ENCODE measurements around the gene MSRB1. TPM values are rescaled to one million over a fixed set of nuclear protein-coding genes. Genes with fewer than 3 reads are reported as not detected.

The MSRB1 gene, protein sequence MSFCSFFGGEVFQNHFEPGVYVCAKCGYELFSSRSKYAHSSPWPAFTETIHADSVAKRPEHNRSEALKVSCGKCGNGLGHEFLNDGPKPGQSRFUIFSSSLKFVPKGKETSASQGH
- 1 to 10 TPM; 2.3 to 2.4 TPM for total RNA-seq
- polyA plus RNA-seq (2013, experiment 1 of 2), result 16.4 TPM
- polyA plus RNA-seq (2013, experiment 2 of 2), result 12.6 TPM
- 1.4 to 21.2 (median 7.2) reads per million in 172 experiments for total RNA-seq

DNA sequence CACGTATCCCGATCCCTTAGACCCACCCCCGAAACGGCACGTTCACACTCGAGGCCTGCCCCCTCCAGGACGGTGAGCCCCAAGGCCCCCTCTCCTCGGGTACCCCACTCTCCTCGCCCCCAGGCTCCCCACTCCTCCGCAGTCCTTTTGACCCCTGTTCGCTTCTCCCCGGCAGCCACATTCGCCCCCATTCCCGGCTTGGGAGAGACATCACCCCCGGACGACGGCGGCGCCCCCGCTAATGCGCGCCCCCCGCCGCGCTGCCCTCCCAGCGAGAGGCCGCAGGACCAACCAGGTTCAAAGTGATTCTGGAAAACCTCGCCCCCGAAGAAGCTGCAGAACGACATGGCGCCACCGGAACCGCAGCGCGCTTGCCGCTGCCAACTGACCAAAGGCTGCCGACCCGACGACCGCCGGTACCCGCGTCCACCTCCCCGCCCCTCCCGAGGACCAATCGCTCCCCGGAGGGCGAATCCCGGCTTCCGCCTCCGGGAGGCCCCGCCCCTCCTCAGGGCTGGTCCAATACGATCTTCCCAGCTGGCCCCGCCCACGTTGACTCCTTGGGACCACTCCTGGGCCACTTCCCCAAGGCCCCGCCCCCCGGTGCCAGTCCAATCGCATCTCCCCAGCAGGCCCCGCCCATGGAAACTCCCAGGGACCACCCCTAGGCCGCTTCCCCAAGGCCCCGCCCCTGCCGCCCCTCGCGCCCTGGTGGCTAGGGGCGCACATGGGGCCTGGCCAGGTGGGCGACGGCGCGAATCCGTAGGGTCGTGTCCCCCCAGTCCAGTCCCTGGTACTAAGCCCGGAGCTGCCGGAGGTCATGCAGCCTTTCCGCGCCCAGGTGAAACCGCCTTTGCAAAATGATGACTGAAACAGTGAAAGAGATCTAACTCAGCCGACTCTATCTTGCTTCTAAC is at the start of gene MSRB1:
MSRB1 (minus strand) TSS at position 390 of the 917 bp plus-strand sequence; CDS start at position 347, 43 bp downstream.
- intact Hi-C loops (cut with DNase I, micrococcal nuclease), result loop anchor here (5.0 kb wide), 3 partner anchors 49 to 176 kb away; partner anchors contain the start of genes NUBP2 (in 1 of the 2) and SPSB3 (in 1 of the 2)
- TF ChIP-seq, protein P1, sequence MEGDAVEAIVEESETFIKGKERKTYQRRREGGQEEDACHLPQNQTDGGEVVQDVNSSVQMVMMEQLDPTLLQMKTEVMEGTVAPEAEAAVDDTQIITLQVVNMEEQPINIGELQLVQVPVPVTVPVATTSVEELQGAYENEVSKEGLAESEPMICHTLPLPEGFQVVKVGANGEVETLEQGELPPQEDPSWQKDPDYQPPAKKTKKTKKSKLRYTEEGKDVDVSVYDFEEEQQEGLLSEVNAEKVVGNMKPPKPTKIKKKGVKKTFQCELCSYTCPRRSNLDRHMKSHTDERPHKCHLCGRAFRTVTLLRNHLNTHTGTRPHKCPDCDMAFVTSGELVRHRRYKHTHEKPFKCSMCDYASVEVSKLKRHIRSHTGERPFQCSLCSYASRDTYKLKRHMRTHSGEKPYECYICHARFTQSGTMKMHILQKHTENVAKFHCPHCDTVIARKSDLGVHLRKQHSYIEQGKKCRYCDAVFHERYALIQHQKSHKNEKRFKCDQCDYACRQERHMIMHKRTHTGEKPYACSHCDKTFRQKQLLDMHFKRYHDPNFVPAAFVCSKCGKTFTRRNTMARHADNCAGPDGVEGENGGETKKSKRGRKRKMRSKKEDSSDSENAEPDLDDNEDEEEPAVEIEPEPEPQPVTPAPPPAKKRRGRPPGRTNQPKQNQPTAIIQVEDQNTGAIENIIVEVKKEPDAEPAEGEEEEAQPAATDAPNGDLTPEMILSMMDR (IDR thresholded peaks at IDR 0.05), result no peak
- Histone ChIP-seq H3K4me3 (ENCODE audit: low read length) (peak within 1 kb of the TSS; percentile 92), H3K27me3 (ENCODE audit: control insufficient read depth in 1 of 2, insufficient read depth in 2 of 2, low read length in 2 of 2) (no peaks in the 10 kb centered on the region), H3K36me3 (ENCODE audit: insufficient read depth, low read length) (peaks cover 20% of the 10 kb centered on the region), H3K4me1 (ENCODE audit: insufficient read depth, low read length) (peaks cover 28% of the 10 kb centered on the region), H3K9me3 (ENCODE audit: control insufficient read depth in 1 of 2, insufficient read depth in 1 of 2, low read length in 2 of 2) (no peaks in the 10 kb centered on the region), H3K27ac (ENCODE audit: low read depth in 1 of 2, low read length in 2 of 2) (peak within 1 kb of the TSS; percentile 40 to 43)
- no peaks in the 10 kb centered on the region for H3K9me3 Mint-ChIP-seq
- peak within 1 kb of the TSS; percentile 93 for H3K4me3 Mint-ChIP-seq
- no peaks in the 10 kb centered on the region for H3K27me3 Mint-ChIP-seq
- H3K36me3 Mint-ChIP-seq (ENCODE audit: low read depth), result peaks cover 13% of the 10 kb centered on the region
- CTCF ChIA-PET, result interaction anchor here (1.2 kb wide), 1 partner anchor 65 kb away, joined by 3 read pairs; no protein-coding TSS in a partner anchor
- H3K4me1 Mint-ChIP-seq (ENCODE audit: low read depth), result peaks cover 18% of the 10 kb centered on the region
- H3K27ac Mint-ChIP-seq, result peak within 1 kb of the TSS; percentile 47
- POLR2A ChIA-PET, result interaction anchor here (0.7 to 1.6 kb wide), 7 partner anchors 9 to 212 kb away, joined by 3 to 23 read pairs (median 4); partner anchors contain the start of genes FAHD1, HAGH, RPS2 and TBL3
- ATAC-seq (ENCODE audit: poor library complexity) (peak; percentile 99), DNase-seq (peak; percentile 97 to 100 (median 99))

DNA sequence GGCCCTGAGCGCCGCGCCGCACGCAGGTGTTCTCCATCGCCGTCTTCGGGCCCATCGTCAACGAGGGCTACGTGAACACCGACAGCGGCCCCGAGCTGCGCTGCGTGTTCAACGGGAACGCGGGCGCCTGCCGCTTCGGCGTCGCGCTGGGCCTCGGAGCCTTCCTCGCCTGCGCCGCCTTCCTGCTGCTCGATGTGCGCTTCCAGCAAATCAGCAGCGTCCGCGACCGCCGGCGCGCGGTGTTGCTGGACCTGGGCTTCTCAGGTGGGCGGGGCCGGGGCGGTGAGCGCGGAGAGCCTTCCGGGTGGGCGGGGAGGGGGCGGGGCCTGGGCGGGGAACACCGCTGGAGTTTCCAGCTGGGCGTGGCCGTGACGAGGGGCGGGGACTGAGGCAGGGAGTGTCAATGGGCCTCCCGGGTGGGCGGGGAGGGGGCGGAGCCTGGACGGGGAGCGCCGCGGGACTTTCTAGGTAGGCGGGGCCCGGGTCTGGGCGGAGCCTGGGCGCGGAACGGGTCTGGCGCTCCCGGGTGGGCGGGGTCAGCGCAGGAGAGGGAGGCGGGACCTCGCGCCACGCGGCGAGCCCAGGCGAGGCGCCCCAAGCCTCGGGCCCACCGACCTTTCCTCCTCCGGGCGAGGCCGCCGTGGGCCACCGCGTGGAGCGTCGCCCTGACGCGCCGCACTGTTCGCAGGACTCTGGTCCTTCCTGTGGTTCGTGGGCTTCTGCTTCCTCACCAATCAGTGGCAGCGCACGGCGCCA is 49.1 kb upstream of the MSRB1 start:
- Mint-ChIP-seq H3K9me3 (no peaks in the 10 kb centered on the region), H3K4me3 (peak overlapping the region; percentile 65), H3K27ac (peak overlapping the region; percentile 79), H3K27me3 (peaks cover 20% of the 10 kb centered on the region), H3K4me1 (ENCODE audit: low read depth) (peaks cover 26% of the 10 kb centered on the region), H3K36me3 (ENCODE audit: low read depth) (peaks cover under 1% of the 10 kb centered on the region)
- TF ChIP-seq, protein P1 (IDR thresholded peaks at IDR 0.05), result no peak
- H3K36me3 ChIP-seq (ENCODE audit: insufficient read depth, low read length), result peaks cover 3% of the 10 kb centered on the region
- H3K9me3 ChIP-seq (ENCODE audit: control insufficient read depth in 1 of 2, insufficient read depth in 1 of 2, low read length in 2 of 2), result peaks cover 0 to 18% of the 10 kb centered on the region in 2 experiments
- ATAC-seq (ENCODE audit: poor library complexity) (peak; percentile 86), DNase-seq (peak; percentile 95 to 100 (median 98))
- intact Hi-C loops (cut with DNase I, micrococcal nuclease), result loop anchor here in 1 of 2 experiments (1.0 to 5.0 kb wide), 3 partner anchors 17 to 50 kb away; partner anchors contain the start of genes MSRB1 and ZNF598
- CTCF ChIA-PET, result interaction anchor here (0.8 to 3.2 kb wide), 4 partner anchors 12 to 148 kb away, joined by 4 to 17 read pairs (median 6); no protein-coding TSS in a partner anchor
- peaks cover 26% of the 10 kb centered on the region for H3K4me1 ChIP-seq (ENCODE audit: insufficient read depth, low read length)
- POLR2A ChIA-PET, result interaction anchor here (0.7 to 5.1 kb wide), 9 partner anchors 8 to 529 kb away, joined by 3 to 55 read pairs (median 5); partner anchors contain the start of genes AMDHD2, GFER, NOXO1 and NTHL1
- H3K27me3 ChIP-seq (ENCODE audit: control insufficient read depth in 1 of 2, insufficient read depth in 2 of 2, low read length in 2 of 2), result peaks cover 13 to 15% of the 10 kb centered on the region in 2 experiments
- peak overlapping the region in 1 of 2 donors; percentile 56 for H3K27ac ChIP-seq (ENCODE audit: low read depth in 1 of 2, low read length in 2 of 2)
- peak overlapping the region; percentile 55 for H3K4me3 ChIP-seq (ENCODE audit: low read length)
